Activated B cell treated with CpG ODN at 0.5 μM for 24 hours (primary cell): ENCODE results near the gene STK38. TPM values are rescaled to one million over a fixed set of nuclear protein-coding genes. Genes with fewer than 3 reads are reported as not detected.

Source experiments
- ATAC-seq: fragments of 200-7000 bp; cut with Tn5 transposase; one replicate; pipeline ENCODE4 v1.10.0; 2021; ENCODE audit warnings: low read depth, mild to moderate bottlenecking, moderate library complexity
- CTCF ChIA-PET: fragments of 350-600 bp; sonication (Branson Sonifier 250); formaldehyde crosslinking; loops from one replicate; lab custom pipeline; 2021; ENCODE audit warnings: antibody characterized with exemption; lab: Charles Lee
- POLR2A ChIA-PET: fragments of 350-600 bp; sonication (Branson Sonifier 250); formaldehyde crosslinking; loops from one replicate; lab custom pipeline; 2021; ENCODE audit warnings: antibody characterized with exemption; lab: Charles Lee
- DNase-seq: peaks from one replicate; pipeline ENCODE4 v3.0.0; 2022
- H3K27ac Mint-ChIP-seq: one replicate; pipeline ENCODE4 v1.8.0; 2020; ENCODE audit warnings: mixed read lengths
- H3K27me3 Mint-ChIP-seq: one replicate; pipeline ENCODE4 v1.8.0; 2021; ENCODE audit warnings: mixed read lengths
- H3K36me3 Mint-ChIP-seq: one replicate; pipeline ENCODE4 v1.8.0; 2021; ENCODE audit warnings: low read depth, mixed read lengths
- H3K4me1 Mint-ChIP-seq: one replicate; pipeline ENCODE4 v1.8.0; 2021; ENCODE audit warnings: mixed read lengths
- H3K4me3 Mint-ChIP-seq: one replicate; pipeline ENCODE4 v1.8.0; 2020; ENCODE audit warnings: mild to moderate bottlenecking, mixed read lengths
- H3K9me3 Mint-ChIP-seq: one replicate; pipeline ENCODE4 v1.8.0; 2020; ENCODE audit warnings: mixed read lengths
- intact Hi-C: fragments of 100-400 bp; cut with micrococcal nuclease; formaldehyde crosslinking; loops from one replicate; pipeline ENCODE4 v1.15.1; 2024
- total RNA-seq: library from RNA; stranded (reverse); gene quantifications from 2 replicates; pipeline ENCODE4 v1.2.3, GENCODE V29; 2022
- TF ChIP-seq, protein P1 (sequence below): fragments of 200-600 bp; IDR thresholded peaks from one replicate; pipeline ENCODE4 v1.8.0; 2022; ENCODE audit warnings: antibody characterized with exemption, mild to moderate bottlenecking

Gene STK38
- total RNA-seq, 1 donor from 2014 or later = 26.1 TPM

DNA sequence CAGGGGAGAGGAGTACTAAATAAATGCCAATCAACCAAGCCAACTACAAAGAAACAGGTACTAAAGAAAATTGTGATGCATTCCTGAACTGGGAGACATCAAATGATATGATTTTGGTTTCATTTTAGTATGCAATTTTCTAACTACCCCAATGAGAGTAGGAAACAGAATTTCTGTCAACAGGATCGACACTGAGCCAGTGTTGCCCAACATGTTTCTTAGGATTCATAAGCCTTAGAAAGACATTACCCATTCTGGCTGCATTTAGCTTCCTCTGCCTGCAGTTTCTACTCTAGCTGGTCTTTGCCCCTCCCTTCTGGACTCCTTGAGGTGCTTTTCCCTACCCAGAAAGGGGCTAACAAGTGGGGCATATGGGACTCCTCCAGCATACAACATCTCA, 54.7 kb downstream of the STK38 start:
- DNase-seq (no peak), ATAC-seq (no peak)
- no peak overlapping the region for H3K27ac Mint-ChIP-seq
- POLR2A ChIA-PET = no interaction called here
- H3K36me3 Mint-ChIP-seq = peaks cover 78% of the 10 kb centered on the region
- CTCF ChIA-PET = no interaction called here
- no peaks in the 10 kb centered on the region for H3K4me1 Mint-ChIP-seq
- H3K4me3 Mint-ChIP-seq = no peak overlapping the region
- TF ChIP-seq, protein P1, sequence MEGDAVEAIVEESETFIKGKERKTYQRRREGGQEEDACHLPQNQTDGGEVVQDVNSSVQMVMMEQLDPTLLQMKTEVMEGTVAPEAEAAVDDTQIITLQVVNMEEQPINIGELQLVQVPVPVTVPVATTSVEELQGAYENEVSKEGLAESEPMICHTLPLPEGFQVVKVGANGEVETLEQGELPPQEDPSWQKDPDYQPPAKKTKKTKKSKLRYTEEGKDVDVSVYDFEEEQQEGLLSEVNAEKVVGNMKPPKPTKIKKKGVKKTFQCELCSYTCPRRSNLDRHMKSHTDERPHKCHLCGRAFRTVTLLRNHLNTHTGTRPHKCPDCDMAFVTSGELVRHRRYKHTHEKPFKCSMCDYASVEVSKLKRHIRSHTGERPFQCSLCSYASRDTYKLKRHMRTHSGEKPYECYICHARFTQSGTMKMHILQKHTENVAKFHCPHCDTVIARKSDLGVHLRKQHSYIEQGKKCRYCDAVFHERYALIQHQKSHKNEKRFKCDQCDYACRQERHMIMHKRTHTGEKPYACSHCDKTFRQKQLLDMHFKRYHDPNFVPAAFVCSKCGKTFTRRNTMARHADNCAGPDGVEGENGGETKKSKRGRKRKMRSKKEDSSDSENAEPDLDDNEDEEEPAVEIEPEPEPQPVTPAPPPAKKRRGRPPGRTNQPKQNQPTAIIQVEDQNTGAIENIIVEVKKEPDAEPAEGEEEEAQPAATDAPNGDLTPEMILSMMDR = no peak
- intact Hi-C loops = no loop called here
- H3K27me3 Mint-ChIP-seq = no peaks in the 10 kb centered on the region
- H3K9me3 Mint-ChIP-seq = no peaks in the 10 kb centered on the region

DNA sequence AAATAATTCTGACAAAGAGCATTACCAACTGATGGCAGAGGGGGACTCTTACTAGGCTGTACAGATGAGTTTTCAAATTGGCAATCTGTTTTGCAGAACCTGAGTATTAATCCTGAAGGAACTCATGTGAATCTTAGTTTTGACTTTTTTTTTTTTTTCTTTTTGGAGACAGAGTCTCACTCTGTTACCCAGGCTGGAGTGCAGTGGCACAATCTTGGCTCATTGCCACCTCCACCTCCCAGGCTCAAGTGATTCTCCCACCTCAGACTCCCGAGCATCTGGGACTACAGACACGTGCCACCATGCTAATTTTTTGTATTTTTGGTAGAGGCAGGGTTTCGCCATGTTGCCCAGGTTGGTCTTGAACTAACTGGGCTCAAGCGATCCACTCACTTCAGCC, 55.2 kb downstream of the STK38 start:
- intact Hi-C loops = no loop called here
- peaks cover 78% of the 10 kb centered on the region for H3K36me3 Mint-ChIP-seq
- CTCF ChIA-PET = no interaction called here
- TF ChIP-seq, protein P1 = no peak
- POLR2A ChIA-PET = no interaction called here
- H3K27me3 Mint-ChIP-seq = no peaks in the 10 kb centered on the region
- no peak for DNase-seq
- no peak overlapping the region for H3K4me3 Mint-ChIP-seq
- no peak for ATAC-seq
- no peak overlapping the region for H3K27ac Mint-ChIP-seq
- no peaks in the 10 kb centered on the region for H3K4me1 Mint-ChIP-seq
- no peaks in the 10 kb centered on the region for H3K9me3 Mint-ChIP-seq

DNA sequence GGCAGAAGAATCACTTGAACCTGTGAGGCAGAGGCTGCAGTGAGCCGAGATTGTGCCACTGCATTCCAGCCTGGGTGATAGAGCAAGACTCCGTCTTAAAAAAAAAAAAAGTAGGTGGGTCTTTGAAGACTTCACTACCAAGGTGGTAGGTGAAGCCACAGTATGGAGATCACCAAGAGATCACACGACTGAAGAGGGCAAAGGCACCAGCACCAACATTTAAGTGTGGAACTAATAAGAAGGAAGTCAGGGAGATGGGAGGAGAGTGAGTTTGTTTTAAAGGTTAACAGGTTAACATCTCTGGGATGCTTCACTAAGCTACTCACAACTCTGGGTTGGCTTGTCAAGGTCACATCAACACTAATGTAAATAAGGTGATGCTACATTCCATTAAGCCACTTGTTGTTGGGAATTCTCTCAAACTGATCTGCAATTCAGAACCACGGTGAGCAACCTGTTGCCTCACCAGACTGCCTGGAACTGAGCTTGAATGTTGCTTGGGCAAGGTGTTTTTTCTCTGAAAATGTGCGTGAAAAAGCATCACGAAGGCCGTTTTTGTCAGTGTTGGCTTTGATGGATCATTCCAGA, 55.8 kb downstream of the STK38 start:
- ChIA-PET CTCF (no interaction called here), POLR2A (no interaction called here)
- no peaks in the 10 kb centered on the region for H3K27me3 Mint-ChIP-seq
- DNase-seq = no peak
- H3K9me3 Mint-ChIP-seq = no peaks in the 10 kb centered on the region
- peaks cover 78% of the 10 kb centered on the region for H3K36me3 Mint-ChIP-seq
- intact Hi-C loops = no loop called here
- no peak overlapping the region for H3K4me3 Mint-ChIP-seq
- no peak overlapping the region for H3K27ac Mint-ChIP-seq
- no peak for ATAC-seq
- H3K4me1 Mint-ChIP-seq = no peaks in the 10 kb centered on the region
- TF ChIP-seq, protein P1 = no peak

DNA sequence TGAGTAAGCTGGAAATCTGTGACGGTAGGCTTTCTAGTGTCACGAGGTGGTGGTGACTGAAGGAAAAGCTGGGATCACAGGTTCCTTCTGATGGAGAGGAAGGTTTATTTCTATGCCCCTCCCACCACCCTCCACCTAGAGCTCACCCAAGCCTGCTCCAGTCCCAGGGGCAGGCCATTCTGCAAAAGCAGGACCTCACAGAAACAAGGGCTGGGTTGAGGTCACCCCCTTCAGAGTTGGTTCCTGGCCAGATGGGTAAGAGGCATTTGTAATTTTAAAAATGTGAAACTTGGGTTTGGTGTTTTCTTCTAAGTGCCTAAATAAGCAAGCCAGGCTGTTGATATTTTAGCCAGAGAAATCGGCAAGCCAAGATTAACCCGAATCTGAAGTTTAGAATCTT, 57.9 kb downstream of the STK38 start:
- Mint-ChIP-seq H3K4me3 (no peak overlapping the region), H3K9me3 (no peaks in the 10 kb centered on the region), H3K4me1 (no peaks in the 10 kb centered on the region), H3K27ac (no peak overlapping the region), H3K36me3 (peaks cover 77% of the 10 kb centered on the region), H3K27me3 (no peaks in the 10 kb centered on the region)
- POLR2A ChIA-PET = no interaction called here
- TF ChIP-seq, protein P1 = no peak
- CTCF ChIA-PET = interaction anchor here (1.2 kb wide), 1 partner anchor 10 kb away, joined by 5 read pairs; no protein-coding TSS in a partner anchor
- DNase-seq (no peak), ATAC-seq (no peak)
- intact Hi-C loops = no loop called here

DNA sequence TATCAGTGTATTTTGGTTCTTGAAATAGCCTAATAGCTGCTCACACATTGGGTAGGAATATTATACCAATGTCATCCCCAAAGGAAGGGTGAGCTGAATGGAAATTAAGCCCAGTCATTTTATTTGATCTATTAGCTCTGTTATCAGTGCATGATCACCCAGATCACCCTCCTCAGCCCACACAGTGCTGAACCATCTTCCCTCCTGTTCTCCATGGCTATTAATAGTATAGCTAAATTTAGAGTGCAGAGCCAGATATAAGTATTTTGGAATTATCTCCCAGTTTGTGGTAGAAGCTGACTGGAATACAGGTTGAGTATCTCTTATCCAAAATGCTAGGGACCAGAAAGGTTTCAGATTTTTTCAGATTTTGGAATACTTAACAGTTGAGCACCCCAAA, 59.1 kb downstream of the STK38 start:
- ATAC-seq = no peak
- intact Hi-C loops = no loop called here
- H3K9me3 Mint-ChIP-seq = no peaks in the 10 kb centered on the region
- H3K27me3 Mint-ChIP-seq = no peaks in the 10 kb centered on the region
- H3K4me3 Mint-ChIP-seq = no peak overlapping the region
- H3K27ac Mint-ChIP-seq = no peak overlapping the region
- TF ChIP-seq, protein P1 = no peak
- ChIA-PET CTCF (interaction anchor here (1.2 kb wide), 1 partner anchor 9 kb away, joined by 5 read pairs; no protein-coding TSS in a partner anchor), POLR2A (interaction anchor here (0.5 to 0.8 kb wide), 2 partner anchors 91 to 193 kb away, joined by 4 to 5 read pairs; no protein-coding TSS in a partner anchor)
- no peak for DNase-seq
- peaks cover 75% of the 10 kb centered on the region for H3K36me3 Mint-ChIP-seq
- no peaks in the 10 kb centered on the region for H3K4me1 Mint-ChIP-seq
